Mammary epithelial cell (primary cell): ENCODE results near the gene SLC8A2.

ENCODE experiments used
- CTCF ChIP-seq, 2 donors: IDR thresholded peaks in 1 of 2; conservative IDR thresholded peaks in 1 of 2; 2 replicates each; pipeline ENCODE4 v1.5.1; 2011 to 2012; ENCODE audit warnings: inconsistent platforms in 2 of 2, low read length in 2 of 2, mild to moderate bottlenecking in 2 of 2, control low read depth in 1 of 2, low read depth in 1 of 2; ENCODE audit not compliant: insufficient read depth in 1 of 2; ENCODE audit errors: extremely low read depth in 1 of 2
- EZH2 ChIP-seq: IDR thresholded peaks from 2 replicates; pipeline ENCODE4 v1.6.1; 2012; ENCODE audit warnings: low read length, inconsistent platforms, borderline replicate concordance

- TF ChIP-seq CTCF (conservative IDR thresholded peaks at IDR 0.05 in 1 of 2, IDR thresholded peaks at IDR 0.05 in 1 of 2; ENCODE audit: extremely low read depth in 1 of 2, insufficient read depth in 1 of 2, low read depth in 1 of 2, low read length in 2 of 2) (no peak), EZH2 (no peak)
These were observed 12.2 kb downstream of the SLC8A2 start for GRCh38 chr19:47459477-47459876.
